GM12872 (cell line): ENCODE data around the gene CNTN1.

Experiments
- TF ChIP-seq, protein P1 (sequence below): IDR thresholded peaks from 3 replicates; pipeline ENCODE4 v1.5.1; 2011; ENCODE audit warnings: low read depth, mild to moderate bottlenecking, low read length, moderate library complexity; ENCODE audit not compliant: insufficient read depth

The CNTN1 gene

GRCh38 chr12:41023836-41024235 lies 331.6 kb downstream of the CNTN1 start:
- TF ChIP-seq, protein P1, sequence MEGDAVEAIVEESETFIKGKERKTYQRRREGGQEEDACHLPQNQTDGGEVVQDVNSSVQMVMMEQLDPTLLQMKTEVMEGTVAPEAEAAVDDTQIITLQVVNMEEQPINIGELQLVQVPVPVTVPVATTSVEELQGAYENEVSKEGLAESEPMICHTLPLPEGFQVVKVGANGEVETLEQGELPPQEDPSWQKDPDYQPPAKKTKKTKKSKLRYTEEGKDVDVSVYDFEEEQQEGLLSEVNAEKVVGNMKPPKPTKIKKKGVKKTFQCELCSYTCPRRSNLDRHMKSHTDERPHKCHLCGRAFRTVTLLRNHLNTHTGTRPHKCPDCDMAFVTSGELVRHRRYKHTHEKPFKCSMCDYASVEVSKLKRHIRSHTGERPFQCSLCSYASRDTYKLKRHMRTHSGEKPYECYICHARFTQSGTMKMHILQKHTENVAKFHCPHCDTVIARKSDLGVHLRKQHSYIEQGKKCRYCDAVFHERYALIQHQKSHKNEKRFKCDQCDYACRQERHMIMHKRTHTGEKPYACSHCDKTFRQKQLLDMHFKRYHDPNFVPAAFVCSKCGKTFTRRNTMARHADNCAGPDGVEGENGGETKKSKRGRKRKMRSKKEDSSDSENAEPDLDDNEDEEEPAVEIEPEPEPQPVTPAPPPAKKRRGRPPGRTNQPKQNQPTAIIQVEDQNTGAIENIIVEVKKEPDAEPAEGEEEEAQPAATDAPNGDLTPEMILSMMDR = no peak

DNA sequence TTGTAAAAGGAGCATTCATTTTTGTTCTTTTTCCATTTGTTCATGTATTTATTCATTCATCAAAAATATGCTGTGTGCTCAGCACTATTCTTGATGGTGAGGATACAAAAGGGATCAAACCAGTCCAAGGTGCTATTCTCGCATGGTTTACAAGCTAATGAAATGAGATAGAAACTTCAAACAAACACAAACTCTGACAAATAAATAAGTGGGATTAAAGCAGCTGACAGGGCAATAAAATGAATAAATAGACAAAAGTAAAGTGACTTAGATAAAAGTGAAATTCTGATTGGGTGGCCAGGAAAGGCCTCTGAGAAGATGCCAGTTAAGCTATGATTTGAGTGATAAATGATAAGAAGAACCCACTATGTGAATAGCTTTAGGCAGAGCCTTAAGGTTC lies 333.9 kb downstream of the CNTN1 start:
- TF ChIP-seq, protein P1 = no peak

- TF ChIP-seq, protein P1 = no peak
Observed at GRCh38 chr12:41032386-41032785, 340.1 kb downstream of the CNTN1 start.

DNA sequence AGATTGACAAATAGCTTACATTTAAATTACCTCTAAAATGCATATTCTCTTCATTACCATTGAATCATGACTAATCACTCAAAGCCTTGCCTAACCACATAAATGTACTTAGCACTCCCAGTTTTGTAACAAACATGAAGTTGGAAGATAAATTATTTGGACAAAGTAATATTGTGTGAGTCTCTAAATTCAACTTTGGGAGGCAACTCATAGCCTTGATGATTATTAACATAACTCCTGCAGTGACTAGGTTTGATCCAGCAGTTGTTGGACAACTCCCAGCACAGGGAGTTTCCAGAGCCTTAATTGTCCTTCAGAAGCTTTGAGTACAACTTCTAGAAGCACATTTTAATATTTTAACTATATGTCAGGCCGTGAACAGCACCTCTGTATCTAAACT lies 342.4 kb downstream of the CNTN1 start:
- TF ChIP-seq, protein P1 = no peak

- TF ChIP-seq, protein P1 = no peak
Observed at GRCh38 chr12:41039461-41039860, 347.2 kb downstream of the CNTN1 start.

DNA sequence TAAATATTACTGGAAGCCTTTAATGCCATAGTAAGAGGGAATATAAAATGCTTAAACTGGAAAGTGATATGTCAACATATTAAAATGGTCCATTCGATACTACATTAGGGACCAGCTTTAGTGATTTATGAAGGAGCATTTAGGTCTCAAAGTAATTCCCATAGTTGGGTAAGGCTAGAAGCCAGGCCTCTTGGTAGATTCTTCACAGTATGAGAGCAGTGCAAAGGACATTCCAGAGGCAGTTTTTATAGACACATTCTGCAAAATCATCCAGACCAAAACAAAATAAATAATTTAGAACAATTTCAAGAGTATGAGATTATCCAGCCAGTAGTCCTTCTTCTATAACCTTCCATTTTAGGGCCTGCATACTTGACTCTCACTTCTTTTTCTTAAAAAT lies 353.3 kb downstream of the CNTN1 start:
- TF ChIP-seq, protein P1 = no peak

DNA sequence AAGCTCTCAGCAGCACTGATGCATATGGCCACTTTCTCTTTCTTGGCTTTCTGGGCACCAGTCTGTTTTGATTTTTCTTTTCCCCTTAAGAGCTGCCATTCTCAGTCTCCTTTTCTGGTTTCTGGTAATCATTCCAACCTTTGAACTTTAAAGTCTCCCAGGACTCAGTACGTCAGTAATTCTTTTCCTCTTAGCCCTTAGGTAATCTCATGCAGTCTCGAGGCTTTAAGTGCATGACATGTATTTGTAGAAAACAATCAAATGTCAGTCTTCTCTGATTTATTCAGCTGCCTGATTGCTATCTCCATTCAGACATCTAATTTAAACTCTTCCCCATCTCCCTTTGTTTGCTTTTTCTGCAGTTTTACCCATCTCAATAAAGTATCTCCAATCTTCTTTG lies 356.8 kb downstream of the CNTN1 start:
- TF ChIP-seq, protein P1 = no peak

DNA sequence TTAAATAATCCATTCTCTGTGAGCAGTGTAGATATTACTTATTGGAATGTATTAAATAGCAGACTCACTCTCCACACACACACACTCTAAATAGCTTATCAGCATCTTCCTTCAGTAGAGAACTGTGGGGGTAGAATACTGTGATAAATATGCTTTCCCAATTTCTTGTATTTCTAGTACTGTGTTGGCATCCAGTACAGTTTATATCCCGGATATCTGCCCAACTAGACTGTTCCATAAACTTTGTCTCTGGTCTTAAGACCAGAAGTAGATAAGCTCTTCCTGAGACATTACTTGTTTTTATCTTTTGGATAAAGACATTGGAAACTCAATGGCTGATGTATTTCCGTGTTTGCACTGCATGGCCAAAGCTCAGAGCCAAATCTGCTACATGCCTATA lies 359.7 kb downstream of the CNTN1 start:
- TF ChIP-seq, protein P1 = no peak
